GM03348 (cell line): Measurements from ENCODE around the gene TPO.
"Not testable (repeated sequence)": the region's sequence is repeated elsewhere in the genome, so short reads cannot be mapped to it uniquely, and the experiment has no call there.

Source experiments
- DNase-seq: peaks from one replicate; pipeline ENCODE4 v3.0.0; 2012; ENCODE audit warnings: low spot score

Gene TPO

GRCh38 chr2:1556776-1557466 is 143.7 kb downstream of the TPO start:
- DNase-seq = peak; percentile 36

GRCh38 chr2:1557467-1557820 is 144.2 kb downstream of the TPO start:
- DNase-seq = no peak

DNA sequence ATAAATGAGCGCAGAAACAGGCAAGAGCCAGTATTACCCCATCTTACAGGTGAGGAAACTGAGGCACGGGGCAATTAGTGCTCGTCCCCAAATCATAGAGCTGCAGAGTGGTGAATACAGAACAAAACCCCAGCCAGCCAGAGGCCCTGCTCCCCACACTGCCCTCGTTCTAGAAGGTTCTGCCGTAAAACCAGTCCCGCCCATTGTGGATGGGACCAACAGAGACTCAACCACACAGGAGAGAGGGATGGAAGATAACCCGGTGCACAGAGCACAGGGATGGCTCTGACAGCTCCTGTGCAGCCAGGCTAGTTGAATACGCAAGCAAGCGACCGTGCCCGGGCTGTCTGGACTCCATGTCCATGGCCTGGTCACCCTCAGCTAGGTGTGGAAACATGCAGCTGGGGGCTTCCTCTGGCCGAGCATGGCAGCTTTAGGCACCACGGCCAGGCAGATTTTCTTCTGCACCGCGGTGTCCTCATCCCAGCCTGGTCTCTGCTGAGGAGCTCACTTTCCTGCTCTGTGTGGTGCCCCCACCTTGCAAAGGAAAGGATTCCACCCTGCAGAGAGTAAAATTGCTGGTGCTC is 146.4 kb downstream of the TPO start:
- DNase-seq = no peak

DNA sequence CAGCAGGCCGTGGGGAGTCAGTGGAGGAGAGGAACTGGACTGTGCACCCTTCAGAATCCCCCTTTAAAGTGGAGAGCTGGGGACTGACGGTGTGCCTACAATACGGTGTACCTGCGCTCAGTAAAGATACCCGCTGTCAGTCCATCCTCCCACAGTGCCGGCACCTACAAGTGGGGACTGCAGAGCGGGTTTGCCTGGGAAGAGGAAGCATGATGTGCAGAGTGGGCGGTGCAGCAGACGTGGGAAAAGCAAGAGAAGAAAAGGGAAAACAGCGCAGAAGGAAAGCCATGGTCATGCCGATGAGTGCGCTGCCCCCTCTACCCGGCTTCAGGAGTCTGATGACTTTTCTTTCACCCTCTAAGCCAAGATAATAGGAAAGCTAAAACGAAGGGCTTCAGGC is 148.0 kb downstream of the TPO start:
- no peak for DNase-seq

- peak; percentile 67 for DNase-seq
Measured at GRCh38 chr2:1561811-1562421, 148.7 kb downstream of the TPO start.

DNA sequence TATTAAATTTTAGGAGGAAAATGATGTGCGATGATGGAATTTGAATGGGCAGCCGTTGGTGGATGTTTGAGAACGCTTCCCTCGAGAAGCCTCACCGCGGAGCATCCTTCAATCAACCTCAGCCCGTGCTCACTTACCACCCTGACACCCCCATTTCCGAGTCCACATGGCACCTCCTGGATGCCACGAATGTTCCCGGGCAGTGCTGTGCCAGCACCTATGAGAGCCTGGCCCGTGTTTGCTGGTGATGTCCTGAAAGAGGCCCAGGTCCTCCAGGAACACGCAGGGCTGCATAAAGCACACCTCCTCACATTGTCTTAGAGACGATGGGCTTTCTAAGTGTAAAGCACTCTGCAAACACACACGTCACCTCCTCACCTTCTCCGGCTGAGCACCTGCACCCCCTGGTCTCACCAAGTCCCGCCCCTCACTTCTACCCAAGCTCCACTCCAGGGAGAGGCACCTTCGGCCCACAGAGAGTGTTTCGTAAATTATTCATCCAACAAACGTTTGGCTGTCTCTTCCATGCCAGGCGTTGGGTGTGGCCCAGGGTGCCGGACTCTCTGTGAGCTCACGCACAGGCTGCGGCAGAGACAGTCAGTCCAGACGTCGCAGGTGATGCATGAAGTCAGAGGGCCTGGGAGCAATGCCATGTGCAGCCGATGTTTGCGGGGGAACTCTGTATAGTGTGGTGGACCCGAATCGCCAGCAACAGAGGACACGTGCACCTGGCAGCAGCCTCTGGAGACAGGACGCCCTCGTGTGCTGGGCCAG is 150.0 kb downstream of the TPO start:
- no peak for DNase-seq

- DNase-seq = no peak
Measured at GRCh38 chr2:1563943-1564891, 151.0 kb downstream of the TPO start.

DNA sequence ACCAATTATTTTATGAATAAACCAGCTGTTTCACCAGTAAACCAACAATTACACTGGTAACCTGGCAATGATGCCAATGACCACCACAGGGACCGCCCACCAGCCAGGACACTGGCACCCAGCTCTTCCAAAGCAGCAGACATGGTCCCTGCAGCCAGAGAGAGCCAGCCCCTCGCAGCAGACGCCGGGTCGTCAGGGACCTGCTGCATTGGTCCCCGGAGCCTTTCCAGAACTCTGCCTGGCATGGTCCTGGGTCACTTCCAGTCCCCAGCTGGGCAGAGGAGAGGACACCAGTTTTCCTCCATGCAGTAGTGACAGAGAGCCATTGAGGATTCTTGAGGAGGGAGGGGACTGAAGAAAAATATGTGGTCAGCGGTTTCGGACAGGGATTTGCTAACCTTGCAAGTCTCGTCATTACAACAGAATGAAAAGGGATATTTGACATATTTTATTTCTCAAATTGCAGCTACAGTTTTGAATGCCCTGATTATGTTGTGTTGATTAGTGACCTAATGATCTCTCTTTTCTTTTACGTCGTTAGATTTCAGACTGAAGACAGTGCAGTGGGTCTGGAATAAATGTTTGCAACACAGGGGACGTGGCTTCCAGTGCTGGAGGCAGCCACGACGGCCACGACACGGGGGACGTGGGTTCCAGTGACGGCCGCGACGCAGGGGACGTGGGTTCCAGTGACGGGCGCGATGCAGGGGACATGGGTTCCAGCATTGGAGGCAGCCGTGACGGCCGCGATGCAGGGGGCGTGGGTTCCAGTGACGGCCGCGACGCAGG is 154.5 kb downstream of the TPO start:
- no peak for DNase-seq

GRCh38 chr2:1568345-1568668 is 155.0 kb downstream of the TPO start:
- DNase-seq = not testable (repeated sequence)

- DNase-seq = no peak
Measured at GRCh38 chr2:1569879-1570450, 156.7 kb downstream of the TPO start.

DNA sequence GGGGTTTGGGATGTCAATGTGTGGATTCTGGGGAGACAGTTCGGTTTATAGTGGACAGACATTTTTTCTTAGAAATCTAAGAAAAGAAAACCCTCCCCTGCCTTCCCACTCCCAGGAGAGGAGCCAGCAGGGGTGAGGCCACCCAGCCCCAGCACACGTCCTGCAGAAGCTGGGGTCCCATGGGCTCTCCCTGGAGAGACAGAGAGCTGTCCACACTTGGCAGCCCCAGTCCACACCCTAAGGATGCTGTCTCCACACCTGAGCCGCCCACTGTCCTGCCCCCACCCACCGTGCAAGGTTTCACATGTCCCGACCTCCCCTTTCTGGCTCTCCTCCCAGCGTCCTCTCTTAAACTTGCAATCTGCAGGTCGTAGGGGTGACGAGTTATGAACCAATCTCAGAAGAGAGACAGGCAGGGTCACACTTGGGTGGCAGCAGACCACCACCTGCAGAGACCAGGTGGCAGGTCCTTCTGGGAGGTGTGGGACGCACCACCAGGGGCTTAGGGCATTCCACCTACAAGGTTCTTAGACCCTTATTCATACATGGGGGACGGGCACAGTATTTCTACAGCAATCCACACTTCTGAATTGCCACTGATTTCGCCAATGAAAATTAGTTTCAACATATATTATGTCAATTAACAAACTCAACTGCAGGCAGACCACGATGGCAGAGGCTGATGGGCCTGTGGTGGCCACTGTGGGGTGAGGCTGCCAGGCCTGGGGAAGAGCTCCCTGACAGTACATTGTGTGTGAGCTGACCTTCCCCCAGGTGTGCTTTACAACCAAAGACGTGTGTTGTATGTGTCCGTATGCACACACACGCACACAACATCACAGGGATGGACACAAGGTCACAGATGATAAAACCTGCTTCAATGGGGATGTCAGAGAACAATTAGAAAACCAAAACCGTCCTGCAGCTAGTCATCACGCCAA is 158.5 kb downstream of the TPO start:
- DNase-seq = no peak

DNA sequence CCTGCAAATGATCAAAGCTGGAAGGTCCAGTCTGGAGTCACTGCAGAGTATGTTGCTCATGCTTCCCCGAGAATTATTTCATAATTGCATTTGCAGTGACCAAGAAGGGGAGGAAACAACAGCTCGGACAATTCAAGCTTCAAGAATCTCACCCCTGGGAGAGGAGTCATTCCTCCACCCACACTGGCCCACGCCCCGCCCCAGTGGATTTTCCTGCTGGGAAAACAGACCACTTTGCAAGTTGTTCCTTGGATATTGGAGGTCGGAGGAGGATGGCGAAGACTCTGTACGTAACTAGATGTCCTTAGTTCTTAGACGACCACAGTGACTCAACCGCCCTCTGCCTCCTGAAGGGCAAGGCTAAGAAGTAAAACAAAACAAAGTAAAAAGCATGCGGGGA is 159.4 kb downstream of the TPO start:
- peak; percentile 90 for DNase-seq

DNA sequence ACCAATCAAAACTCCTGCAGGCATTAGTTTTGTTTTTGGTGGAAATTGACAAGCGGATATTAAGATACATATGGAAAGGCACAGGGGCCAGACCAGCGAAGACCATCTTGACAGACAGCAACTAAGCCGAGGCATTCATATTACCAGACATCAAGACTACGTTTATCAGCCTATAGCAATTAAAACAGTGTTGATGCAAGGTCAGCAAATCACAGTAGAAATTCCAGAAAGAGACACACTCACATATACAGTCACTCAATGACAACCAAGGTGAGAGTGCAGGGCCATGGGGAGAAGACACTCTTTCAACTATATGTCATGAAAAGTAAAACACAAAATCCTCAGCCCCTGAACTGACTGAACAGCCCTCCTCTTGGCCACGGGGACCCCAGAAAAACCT is 164.6 kb downstream of the TPO start:
- no peak for DNase-seq

DNA sequence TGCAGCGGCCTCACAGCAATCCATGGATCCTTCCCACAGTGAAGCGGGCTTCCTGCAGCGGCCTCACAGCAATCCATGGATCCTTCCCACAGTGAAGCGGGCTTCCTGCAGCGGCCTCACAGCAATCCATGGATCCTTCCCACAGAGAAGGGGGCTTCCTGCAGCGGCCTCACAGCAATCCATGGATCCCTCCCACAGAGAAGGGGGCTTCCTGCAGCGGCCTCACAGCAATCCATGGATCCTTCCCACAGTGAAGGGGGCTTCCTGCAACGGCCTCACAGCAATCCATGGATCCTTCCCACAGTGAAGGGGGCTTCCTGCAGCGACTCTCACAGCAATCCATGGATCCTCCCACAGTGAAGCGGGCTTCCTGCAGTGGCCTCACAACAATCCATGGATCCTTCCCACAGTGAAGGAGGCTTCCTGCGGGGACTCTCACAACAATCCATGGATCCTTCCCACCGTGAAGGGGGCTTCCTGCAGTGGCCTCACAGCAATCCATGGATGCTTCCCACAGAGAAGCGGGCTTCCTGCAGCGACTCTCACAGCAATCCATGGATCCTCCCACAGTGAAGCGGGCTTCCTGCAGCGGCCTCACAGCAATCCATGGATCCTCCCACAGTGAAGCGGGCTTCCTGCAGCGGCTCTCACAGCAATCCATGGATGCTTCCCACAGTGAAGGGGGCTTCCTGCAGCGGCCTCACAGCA is 168.1 kb downstream of the TPO start:
- not testable (repeated sequence) for DNase-seq

DNA sequence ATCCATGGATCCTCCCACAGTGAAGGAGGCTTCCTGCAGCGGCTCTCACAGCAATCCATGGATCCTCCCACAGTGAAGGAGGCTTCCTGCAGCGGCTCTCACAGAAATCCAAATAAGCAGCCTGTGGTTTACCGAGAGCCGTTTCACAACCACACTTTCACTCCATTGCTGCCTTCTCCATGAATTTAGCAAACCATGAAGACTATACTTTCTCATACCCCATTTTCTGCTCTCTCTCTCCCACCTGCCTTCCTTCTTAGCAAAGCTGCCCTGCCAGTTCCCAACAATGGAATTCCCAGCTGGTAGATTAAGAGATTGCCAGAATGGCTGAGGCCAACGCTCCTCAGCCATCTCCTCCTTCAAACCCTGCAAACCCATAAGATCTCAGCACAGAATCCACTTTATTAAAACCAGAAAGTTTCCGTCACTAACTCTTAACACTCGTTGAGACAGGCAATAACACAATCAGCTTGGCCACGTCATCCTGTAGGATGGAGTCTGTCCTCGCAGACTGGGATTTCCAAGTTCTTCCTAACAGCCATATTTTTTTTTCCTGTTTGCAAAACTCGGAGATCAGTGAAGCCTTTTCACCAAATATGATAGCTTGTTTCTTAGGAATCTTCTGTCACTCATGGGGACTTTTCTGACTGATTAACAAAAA is 168.8 kb downstream of the TPO start:
- peak; percentile 41 for DNase-seq

DNA sequence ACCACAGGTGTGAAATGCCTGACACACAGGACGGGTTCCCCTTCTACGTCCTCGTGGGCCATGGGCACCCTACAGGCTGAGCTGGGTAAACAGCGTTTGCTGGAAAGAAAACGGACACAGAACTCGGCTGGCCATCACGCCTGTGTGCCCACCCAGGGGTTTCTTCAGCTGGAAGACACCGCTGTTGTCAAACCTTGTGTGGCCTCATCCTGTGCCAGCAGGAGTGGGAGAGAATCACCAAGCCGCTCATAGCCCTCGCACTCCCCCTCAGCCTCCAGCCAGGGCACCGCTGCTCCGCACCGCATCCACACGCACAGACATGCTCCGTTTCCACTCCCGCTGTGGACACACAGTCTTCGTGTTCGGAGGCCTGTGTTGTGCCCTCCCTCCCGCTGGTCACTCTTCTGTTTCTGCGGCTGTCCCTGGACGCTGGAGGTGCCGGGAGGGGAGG is 169.7 kb downstream of the TPO start:
- DNase-seq = no peak

DNA sequence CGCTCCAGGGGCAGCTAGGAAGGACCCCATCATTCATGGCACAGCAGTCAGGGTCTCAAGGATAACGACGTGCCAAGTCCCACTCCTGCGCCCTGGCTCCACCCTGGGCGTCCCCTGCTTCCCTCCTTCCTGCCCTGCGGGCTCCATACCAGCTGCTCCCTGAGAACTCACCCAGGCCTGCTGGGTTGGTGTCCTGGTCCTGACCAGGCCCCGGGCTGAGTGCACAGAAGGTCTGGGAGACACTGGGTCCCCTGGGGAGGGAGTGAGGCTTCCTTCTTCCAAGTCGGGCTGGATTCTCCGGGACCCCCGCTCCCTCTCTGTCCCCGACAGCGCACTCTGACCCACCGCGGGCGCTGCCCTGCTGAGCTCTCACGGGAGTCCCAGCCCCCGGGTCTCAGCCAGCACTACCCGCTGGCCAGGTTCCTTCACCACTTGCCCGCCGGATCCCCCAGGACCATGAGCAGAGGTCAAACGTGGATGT is 170.8 kb downstream of the TPO start:
- DNase-seq = no peak
